Tibial nerve (tissue), 4 donors: Measurements from ENCODE around the gene TTBK2. TPM values are rescaled to one million over a fixed set of nuclear protein-coding genes. Genes with fewer than 3 reads are reported as not detected.

Experiments
- DNase-seq, 2 donors: peaks; one replicate each; pipeline ENCODE4 v3.0.0-alpha.2; 2019; ENCODE audit warnings: low spot score in 2 of 2
- H3K27ac ChIP-seq, 4 donors: fragments of 200-600 bp; sonication (generic) in 3 of 4; one replicate each; pipeline ENCODE4 v1.5.1; 2017 to 2019; ENCODE audit warnings: mild to moderate bottlenecking in 1 of 4
- H3K27me3 ChIP-seq, 2 donors: fragments of 200-600 bp; sonication (generic) in 1 of 2; one replicate each; pipeline versions ENCODE4 v1.5.1 to v1.6.0; 2017 to 2019
- H3K36me3 ChIP-seq, 3 donors: fragments of 200-600 bp; sonication (generic); one replicate each; pipeline ENCODE4 v1.5.1; 2018 to 2019
- H3K4me1 ChIP-seq, 4 donors: fragments of 200-600 bp; sonication (generic) in 3 of 4; one replicate each; pipeline ENCODE4 v1.5.1; 2017 to 2019
- H3K4me3 ChIP-seq, 4 donors: fragments of 200-600 bp; sonication (generic) in 3 of 4; one replicate each; pipeline ENCODE4 v1.5.1; 2017 to 2019; ENCODE audit warnings: mild to moderate bottlenecking in 1 of 4, moderate library complexity in 1 of 4
- H3K9me3 ChIP-seq, 4 donors: fragments of 200-600 bp; sonication (generic) in 3 of 4; one replicate each; pipeline ENCODE4 v1.5.1; 2017 to 2019
- EP300 ChIP-seq, 2 donors: sonication (generic); formaldehyde crosslinking; IDR thresholded peaks; one replicate each; pipeline ENCODE4 v1.6.1; 2017; ENCODE audit warnings: antibody characterized with exemption in 2 of 2, mild to moderate bottlenecking in 1 of 2
- POLR2A ChIP-seq, 2 donors: fragments of 450-650 bp; IDR thresholded peaks; one replicate each; pipeline ENCODE4 v1.6.1; 2017; ENCODE audit warnings: antibody characterized with exemption in 2 of 2, mild to moderate bottlenecking in 2 of 2, moderate library complexity in 2 of 2
- WGBS, 2 donors: methylation state at CpG; one replicate each; pipeline ENCODE4 v1.1.5; 2018; 5-methylcytosine and 5-hydroxymethylcytosine counted together
- total RNA-seq, 4 donors: library from RNA; depleted of rRNA; stranded (reverse); fragments of >200 nt; gene quantifications; one replicate each; pipeline ENCODE4 v1.1.0, GENCODE V29; 2016
- TF ChIP-seq, protein P1 (sequence below), 5 experiments: fragments of 200-600 bp in 3 of 5; fragments of 450-650 bp in 2 of 5; sonication (generic) in 3 of 5; IDR thresholded peaks; one replicate each; pipeline ENCODE4 v1.5.1; 2016 to 2019; ENCODE audit warnings: antibody characterized with exemption in 5 of 5, mild to moderate bottlenecking in 3 of 5, moderate library complexity in 2 of 5

The TTBK2 gene
- total RNA-seq, 4 donors from 2014 or later: 20.2 to 31.2 (median 23.4) TPM

DNA sequence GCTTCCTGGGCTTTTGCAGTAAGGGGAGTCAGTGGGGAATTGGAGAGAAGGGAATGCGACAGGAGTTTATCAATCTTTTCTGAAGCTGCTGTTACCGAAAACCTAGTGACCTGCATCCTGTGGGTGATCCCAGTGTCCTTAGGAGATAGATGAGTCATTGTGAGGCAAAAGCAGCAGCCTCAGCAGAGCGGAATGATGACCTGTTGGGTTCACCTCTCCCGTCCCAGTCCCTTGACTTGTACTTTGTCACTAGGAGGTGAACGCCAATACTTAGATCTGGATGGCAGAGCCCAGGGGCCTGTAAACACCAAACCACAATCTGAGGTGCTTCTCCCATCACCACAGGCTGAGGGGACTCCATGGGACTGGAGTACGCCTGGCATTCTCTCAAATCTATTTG, 201.5 kb downstream of the TTBK2 start:
- no peak for DNase-seq
- H3K36me3 ChIP-seq: peaks cover 0 to 79% (median 9%) of the 10 kb centered on the region in 3 donors
- no peaks in the 10 kb centered on the region for H3K9me3 ChIP-seq
- H3K4me1 ChIP-seq: peaks cover 0 to 4% (median 0%) of the 10 kb centered on the region in 4 donors
- H3K27me3 ChIP-seq: no peaks in the 10 kb centered on the region
- 85 to 87% methylated on average over 6 of the region's 6 CpGs for WGBS, 2 donors
- TF ChIP-seq, protein P1, sequence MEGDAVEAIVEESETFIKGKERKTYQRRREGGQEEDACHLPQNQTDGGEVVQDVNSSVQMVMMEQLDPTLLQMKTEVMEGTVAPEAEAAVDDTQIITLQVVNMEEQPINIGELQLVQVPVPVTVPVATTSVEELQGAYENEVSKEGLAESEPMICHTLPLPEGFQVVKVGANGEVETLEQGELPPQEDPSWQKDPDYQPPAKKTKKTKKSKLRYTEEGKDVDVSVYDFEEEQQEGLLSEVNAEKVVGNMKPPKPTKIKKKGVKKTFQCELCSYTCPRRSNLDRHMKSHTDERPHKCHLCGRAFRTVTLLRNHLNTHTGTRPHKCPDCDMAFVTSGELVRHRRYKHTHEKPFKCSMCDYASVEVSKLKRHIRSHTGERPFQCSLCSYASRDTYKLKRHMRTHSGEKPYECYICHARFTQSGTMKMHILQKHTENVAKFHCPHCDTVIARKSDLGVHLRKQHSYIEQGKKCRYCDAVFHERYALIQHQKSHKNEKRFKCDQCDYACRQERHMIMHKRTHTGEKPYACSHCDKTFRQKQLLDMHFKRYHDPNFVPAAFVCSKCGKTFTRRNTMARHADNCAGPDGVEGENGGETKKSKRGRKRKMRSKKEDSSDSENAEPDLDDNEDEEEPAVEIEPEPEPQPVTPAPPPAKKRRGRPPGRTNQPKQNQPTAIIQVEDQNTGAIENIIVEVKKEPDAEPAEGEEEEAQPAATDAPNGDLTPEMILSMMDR (IDR thresholded peaks at IDR 0.05): no peak
- TF ChIP-seq POLR2A (IDR thresholded peaks at IDR 0.05) (no peak), EP300 (IDR thresholded peaks at IDR 0.05) (no peak)
- no peak overlapping the region for H3K27ac ChIP-seq
- H3K4me3 ChIP-seq: no peak overlapping the region

DNA sequence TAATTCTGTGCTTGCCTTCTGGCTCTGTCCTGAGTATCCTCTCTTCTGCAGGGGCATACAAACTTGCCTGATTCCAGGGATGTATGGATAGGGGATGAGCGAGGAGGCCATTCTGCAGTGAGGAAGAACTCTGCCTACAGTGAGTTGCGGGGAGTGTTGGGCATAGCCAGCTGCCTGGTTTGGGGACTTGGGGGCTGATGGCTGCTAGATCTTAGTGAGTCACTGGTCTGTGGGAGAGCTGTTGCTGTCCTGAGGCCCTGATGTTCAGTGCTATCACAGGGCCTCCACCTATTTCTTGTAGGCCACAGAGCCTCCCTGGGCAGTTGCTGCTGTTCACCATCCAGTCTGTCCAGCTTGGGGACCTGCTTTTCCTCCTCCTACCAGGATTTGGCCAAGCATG, 204.0 kb downstream of the TTBK2 start:
- H3K36me3 ChIP-seq: peaks cover 0 to 55% (median 3%) of the 10 kb centered on the region in 3 donors
- TF ChIP-seq, protein P1 (IDR thresholded peaks at IDR 0.05): no peak
- TF ChIP-seq EP300 (IDR thresholded peaks at IDR 0.05) (no peak), POLR2A (IDR thresholded peaks at IDR 0.05) (no peak)
- H3K9me3 ChIP-seq: no peaks in the 10 kb centered on the region
- DNase-seq: no peak
- H3K4me1 ChIP-seq: no peaks in the 10 kb centered on the region
- WGBS, 2 donors: 94 to 100% methylated on average over 2 of the region's 2 CpGs
- no peaks in the 10 kb centered on the region for H3K27me3 ChIP-seq
- H3K27ac ChIP-seq: no peak overlapping the region
- no peak overlapping the region for H3K4me3 ChIP-seq

DNA sequence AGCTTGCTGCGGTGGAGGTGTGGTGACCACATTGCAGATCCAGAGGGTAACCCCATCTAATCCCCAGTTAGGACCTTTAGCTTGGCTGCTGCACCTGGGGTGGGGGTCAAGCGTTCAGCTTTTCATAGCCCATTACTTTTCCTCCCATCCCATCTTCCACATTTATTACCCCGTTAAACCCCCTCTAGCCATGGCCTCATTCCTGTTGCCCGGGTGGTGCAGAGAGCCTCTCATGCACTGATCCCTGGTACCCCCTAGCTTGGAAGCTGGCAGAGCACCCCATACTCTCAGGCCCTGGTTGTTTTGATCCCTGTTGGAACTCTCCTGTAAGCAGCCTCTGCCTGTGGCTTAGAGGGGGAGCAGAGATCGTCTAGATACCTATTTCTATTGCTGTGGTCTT, 204.5 kb downstream of the TTBK2 start:
- Histone ChIP-seq H3K27ac (no peak overlapping the region), H3K27me3 (no peaks in the 10 kb centered on the region), H3K36me3 (peaks cover 0 to 54% (median 3%) of the 10 kb centered on the region in 3 donors), H3K4me3 (no peak overlapping the region), H3K9me3 (no peaks in the 10 kb centered on the region), H3K4me1 (no peaks in the 10 kb centered on the region)
- no peak for DNase-seq
- TF ChIP-seq, protein P1 (IDR thresholded peaks at IDR 0.05): no peak
- TF ChIP-seq EP300 (IDR thresholded peaks at IDR 0.05): no peak
- TF ChIP-seq POLR2A (IDR thresholded peaks at IDR 0.05): no peak
- WGBS, 2 donors: 83 to 94% methylated on average over 5 of the region's 5 CpGs

DNA sequence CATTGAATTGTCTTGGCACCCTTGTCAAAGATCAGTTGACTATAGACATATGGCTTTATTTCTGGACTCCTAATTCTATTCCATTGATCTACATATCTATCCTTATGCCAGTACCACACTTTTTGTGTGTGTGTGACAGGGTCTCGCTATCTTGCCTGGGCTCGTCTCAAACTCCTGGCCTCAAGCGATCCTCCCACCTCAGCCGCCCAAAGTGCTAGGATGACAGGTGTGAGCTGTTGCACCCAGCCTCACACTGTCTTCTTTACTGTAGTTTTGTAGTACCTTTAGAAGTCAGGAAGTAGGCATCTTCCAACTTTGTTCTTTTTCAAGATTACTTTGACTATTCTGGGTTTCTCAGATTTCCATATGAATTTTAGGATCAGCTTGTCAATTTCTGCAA, 208.0 kb downstream of the TTBK2 start:
- 97 to 100% methylated on average over 4 of the region's 4 CpGs for WGBS, 2 donors
- TF ChIP-seq POLR2A (IDR thresholded peaks at IDR 0.05): no peak
- TF ChIP-seq, protein P1 (IDR thresholded peaks at IDR 0.05): no peak
- TF ChIP-seq EP300 (IDR thresholded peaks at IDR 0.05): no peak
- no peak for DNase-seq
- Histone ChIP-seq H3K9me3 (no peaks in the 10 kb centered on the region), H3K27ac (no peak overlapping the region), H3K27me3 (no peaks in the 10 kb centered on the region), H3K36me3 (peaks cover 0 to 38% (median 0%) of the 10 kb centered on the region in 3 donors), H3K4me3 (no peak overlapping the region), H3K4me1 (no peaks in the 10 kb centered on the region)

DNA sequence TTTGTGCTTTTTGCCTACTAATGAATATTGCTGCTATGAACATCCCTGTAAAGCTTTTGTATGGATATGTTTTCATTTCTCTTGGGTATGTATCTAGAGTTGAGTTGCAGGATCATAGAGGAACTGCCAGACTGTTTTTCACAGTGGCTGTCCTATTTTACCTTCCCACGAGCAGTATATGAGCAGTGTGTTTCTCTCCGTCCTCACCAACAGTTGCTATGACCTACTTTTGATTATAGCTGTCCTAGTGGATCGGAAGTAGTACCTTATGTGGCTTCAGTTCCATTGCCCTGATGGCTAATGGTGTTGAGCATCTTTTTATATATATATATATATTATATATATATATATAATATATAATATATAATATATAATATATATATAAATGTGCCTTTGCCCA, 208.8 kb downstream of the TTBK2 start:
- H3K27me3 ChIP-seq: no peaks in the 10 kb centered on the region
- no peak for DNase-seq
- H3K4me1 ChIP-seq: peaks cover 0 to 3% (median 0%) of the 10 kb centered on the region in 4 donors
- no peak overlapping the region for H3K27ac ChIP-seq
- TF ChIP-seq POLR2A (IDR thresholded peaks at IDR 0.05) (no peak), EP300 (IDR thresholded peaks at IDR 0.05) (no peak)
- TF ChIP-seq, protein P1 (IDR thresholded peaks at IDR 0.05): no peak
- H3K36me3 ChIP-seq: peaks cover 0 to 29% (median 0%) of the 10 kb centered on the region in 3 donors
- WGBS, 2 donors: 94 to 96% methylated on average over 3 of the region's 3 CpGs
- no peaks in the 10 kb centered on the region for H3K9me3 ChIP-seq
- H3K4me3 ChIP-seq: no peak overlapping the region
